ENCODE measurements around the gene MAPRE3.

DNA sequence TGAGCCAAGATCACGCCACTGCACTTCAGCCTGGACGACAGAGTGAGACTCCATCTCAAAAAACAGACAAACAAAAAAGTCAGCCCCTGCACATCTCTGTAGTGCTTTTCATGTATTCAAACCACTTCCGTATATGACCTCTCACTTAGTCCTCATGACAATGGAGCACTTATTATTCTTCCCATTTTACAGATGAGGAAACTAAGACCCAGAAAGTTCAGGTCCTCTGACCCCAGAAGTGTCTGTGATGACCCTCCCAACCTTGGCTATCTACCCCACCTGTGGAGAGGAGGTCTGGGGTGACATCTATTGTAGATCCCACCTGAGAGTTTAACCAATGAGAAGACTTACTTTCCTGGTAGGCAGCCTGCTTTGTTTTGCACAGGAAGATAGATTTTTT is 21.6 kb upstream of the MAPRE3 start:
- TF ChIP-seq, protein P1, sequence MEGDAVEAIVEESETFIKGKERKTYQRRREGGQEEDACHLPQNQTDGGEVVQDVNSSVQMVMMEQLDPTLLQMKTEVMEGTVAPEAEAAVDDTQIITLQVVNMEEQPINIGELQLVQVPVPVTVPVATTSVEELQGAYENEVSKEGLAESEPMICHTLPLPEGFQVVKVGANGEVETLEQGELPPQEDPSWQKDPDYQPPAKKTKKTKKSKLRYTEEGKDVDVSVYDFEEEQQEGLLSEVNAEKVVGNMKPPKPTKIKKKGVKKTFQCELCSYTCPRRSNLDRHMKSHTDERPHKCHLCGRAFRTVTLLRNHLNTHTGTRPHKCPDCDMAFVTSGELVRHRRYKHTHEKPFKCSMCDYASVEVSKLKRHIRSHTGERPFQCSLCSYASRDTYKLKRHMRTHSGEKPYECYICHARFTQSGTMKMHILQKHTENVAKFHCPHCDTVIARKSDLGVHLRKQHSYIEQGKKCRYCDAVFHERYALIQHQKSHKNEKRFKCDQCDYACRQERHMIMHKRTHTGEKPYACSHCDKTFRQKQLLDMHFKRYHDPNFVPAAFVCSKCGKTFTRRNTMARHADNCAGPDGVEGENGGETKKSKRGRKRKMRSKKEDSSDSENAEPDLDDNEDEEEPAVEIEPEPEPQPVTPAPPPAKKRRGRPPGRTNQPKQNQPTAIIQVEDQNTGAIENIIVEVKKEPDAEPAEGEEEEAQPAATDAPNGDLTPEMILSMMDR (IDR thresholded peaks at IDR 0.05): no peak
- TF ChIP-seq POLR2A (IDR thresholded peaks at IDR 0.05): no peak
